Ishikawa (cell line): ENCODE measurements around the gene TMPRSS12.

Source experiments
- CEBPB ChIP-seq: IDR thresholded peaks from 2 replicates; pipeline ENCODE4 v1.6.1; 2012
- CREB1 ChIP-seq: IDR thresholded peaks from 2 replicates; pipeline ENCODE4 v1.6.1; 2012; ENCODE audit warnings: low read depth
- EGR1 ChIP-seq: IDR thresholded peaks from 2 replicates; pipeline ENCODE4 v1.6.1; 2012
- EP300 ChIP-seq: IDR thresholded peaks from 2 replicates; pipeline ENCODE4 v1.6.1; 2012; ENCODE audit warnings: borderline replicate concordance
- FOXM1 ChIP-seq: IDR thresholded peaks from 2 replicates; pipeline ENCODE4 v1.6.1; 2012; ENCODE audit warnings: low read depth, borderline replicate concordance
- NFIC ChIP-seq: IDR thresholded peaks from 2 replicates; pipeline ENCODE4 v1.6.1; 2012
- RAD21 ChIP-seq: IDR thresholded peaks from 2 replicates; pipeline ENCODE4 v1.6.1; 2012; ENCODE audit warnings: low read depth
- TAF1 ChIP-seq: IDR thresholded peaks from 2 replicates; pipeline ENCODE4 v1.6.1; 2012; ENCODE audit warnings: low read depth, mild to moderate bottlenecking
- TCF12 ChIP-seq: IDR thresholded peaks from 2 replicates; pipeline ENCODE4 v1.6.1; 2012; ENCODE audit warnings: low read depth
- TEAD4 ChIP-seq: IDR thresholded peaks from 2 replicates; pipeline ENCODE4 v1.6.1; 2012
- YY1 ChIP-seq: IDR thresholded peaks from 2 replicates; pipeline ENCODE4 v1.6.1; 2012; ENCODE audit warnings: low read depth
- ZBTB7A ChIP-seq: IDR thresholded peaks from 2 replicates; pipeline ENCODE4 v1.6.1; 2012; ENCODE audit warnings: low read depth
- TF ChIP-seq, protein P1 (sequence below): IDR thresholded peaks from 2 replicates; pipeline ENCODE4 v1.6.1; 2012; ENCODE audit warnings: low read depth, mild to moderate bottlenecking
- TF ChIP-seq, protein P2 (sequence below): IDR thresholded peaks from 2 replicates; pipeline ENCODE4 v1.6.1; 2012

DNA sequence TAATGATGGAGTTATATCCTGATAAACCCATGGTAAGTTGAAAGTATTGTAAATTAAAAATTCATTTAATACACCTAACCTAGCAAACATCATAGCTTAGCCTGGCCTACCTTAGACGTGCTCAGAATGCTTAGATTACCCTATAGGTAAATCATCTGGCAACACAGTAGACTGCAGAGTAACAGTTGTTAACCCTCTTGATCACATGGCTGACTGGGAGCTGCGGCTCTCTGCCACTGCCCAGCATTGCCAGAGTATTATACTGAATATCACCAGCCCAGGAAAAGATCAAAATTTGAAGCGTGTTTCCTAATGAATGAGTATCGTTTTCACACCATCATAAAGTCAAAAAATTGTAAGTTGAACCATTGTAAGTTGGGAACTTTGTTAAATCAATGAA, 17.8 kb upstream of the TMPRSS12 start:
- TF ChIP-seq CREB1 = no peak
- no peak for TF ChIP-seq YY1
- TF ChIP-seq TEAD4 = no peak
- no peak for TF ChIP-seq CEBPB
- TF ChIP-seq, protein P1, sequence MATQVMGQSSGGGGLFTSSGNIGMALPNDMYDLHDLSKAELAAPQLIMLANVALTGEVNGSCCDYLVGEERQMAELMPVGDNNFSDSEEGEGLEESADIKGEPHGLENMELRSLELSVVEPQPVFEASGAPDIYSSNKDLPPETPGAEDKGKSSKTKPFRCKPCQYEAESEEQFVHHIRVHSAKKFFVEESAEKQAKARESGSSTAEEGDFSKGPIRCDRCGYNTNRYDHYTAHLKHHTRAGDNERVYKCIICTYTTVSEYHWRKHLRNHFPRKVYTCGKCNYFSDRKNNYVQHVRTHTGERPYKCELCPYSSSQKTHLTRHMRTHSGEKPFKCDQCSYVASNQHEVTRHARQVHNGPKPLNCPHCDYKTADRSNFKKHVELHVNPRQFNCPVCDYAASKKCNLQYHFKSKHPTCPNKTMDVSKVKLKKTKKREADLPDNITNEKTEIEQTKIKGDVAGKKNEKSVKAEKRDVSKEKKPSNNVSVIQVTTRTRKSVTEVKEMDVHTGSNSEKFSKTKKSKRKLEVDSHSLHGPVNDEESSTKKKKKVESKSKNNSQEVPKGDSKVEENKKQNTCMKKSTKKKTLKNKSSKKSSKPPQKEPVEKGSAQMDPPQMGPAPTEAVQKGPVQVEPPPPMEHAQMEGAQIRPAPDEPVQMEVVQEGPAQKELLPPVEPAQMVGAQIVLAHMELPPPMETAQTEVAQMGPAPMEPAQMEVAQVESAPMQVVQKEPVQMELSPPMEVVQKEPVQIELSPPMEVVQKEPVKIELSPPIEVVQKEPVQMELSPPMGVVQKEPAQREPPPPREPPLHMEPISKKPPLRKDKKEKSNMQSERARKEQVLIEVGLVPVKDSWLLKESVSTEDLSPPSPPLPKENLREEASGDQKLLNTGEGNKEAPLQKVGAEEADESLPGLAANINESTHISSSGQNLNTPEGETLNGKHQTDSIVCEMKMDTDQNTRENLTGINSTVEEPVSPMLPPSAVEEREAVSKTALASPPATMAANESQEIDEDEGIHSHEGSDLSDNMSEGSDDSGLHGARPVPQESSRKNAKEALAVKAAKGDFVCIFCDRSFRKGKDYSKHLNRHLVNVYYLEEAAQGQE = no peak
- TF ChIP-seq EP300 = no peak
- TF ChIP-seq EGR1 = no peak
- TF ChIP-seq, protein P2, sequence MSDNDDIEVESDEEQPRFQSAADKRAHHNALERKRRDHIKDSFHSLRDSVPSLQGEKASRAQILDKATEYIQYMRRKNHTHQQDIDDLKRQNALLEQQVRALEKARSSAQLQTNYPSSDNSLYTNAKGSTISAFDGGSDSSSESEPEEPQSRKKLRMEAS = no peak
- no peak for TF ChIP-seq ZBTB7A
- no peak for TF ChIP-seq TCF12
- no peak for TF ChIP-seq NFIC
- no peak for TF ChIP-seq TAF1
- TF ChIP-seq RAD21 = no peak
- TF ChIP-seq FOXM1 = no peak
